OCI-LY3 (cell line): ENCODE results near the gene YWHAB.

Source experiments
- H2AFZ ChIP-seq: fragments of 200-600, 300-600 bp; shearing (Covaris generic); 2 replicates; pipeline ENCODE4 v1.6.0; 2014; ENCODE audit warnings: antibody characterized with exemption, low read depth, low read length
- H3K27ac ChIP-seq: fragments of 200-600, 300-600 bp; sonication (generic); 2 replicates; pipeline ENCODE4 v1.5.1; 2014; ENCODE audit warnings: mild to moderate bottlenecking, low read length, moderate library complexity, mixed read lengths
- H3K27me3 ChIP-seq: fragments of 200-600, 300-600 bp; sonication (generic); 2 replicates; pipeline ENCODE4 v1.6.1; 2014; ENCODE audit warnings: low read depth, low read length, mixed read lengths
- H3K36me3 ChIP-seq: fragments of 200-600, 300-600 bp; sonication (generic); replicated peaks from 2 replicates; pipeline ENCODE3; 2014; ENCODE audit warnings: low read depth, low read length, mixed read lengths
- H3K4me1 ChIP-seq: fragments of 300-600, 200-600 bp; sonication (generic); 2 replicates; pipeline ENCODE4 v1.6.1; 2014; ENCODE audit warnings: low read length, mixed read lengths
- H3K4me2 ChIP-seq: fragments of 200-600, 300-600 bp; sonication (generic); 2 replicates; pipeline ENCODE4 v1.6.1; 2014; ENCODE audit warnings: low read length, mixed read lengths
- H3K4me3 ChIP-seq: fragments of 300-600, 200-600 bp; sonication (generic); 2 replicates; pipeline ENCODE4 v1.5.1; 2014; ENCODE audit warnings: antibody characterized with exemption, mild to moderate bottlenecking, low read length, moderate library complexity
- H3K79me2 ChIP-seq: fragments of 300-600, 200-600 bp; shearing (Covaris generic); 2 replicates; pipeline ENCODE4 v1.6.1; 2014; ENCODE audit warnings: mild to moderate bottlenecking, low read length, mixed read lengths
- H3K9ac ChIP-seq: fragments of 300-600, 200-600 bp; shearing (Covaris generic); 2 replicates; pipeline ENCODE4 v1.6.0; 2014; ENCODE audit warnings: mild to moderate bottlenecking, low read length, moderate library complexity
- H3K9me3 ChIP-seq: fragments of 200-600, 300-600 bp; shearing (Covaris generic); 2 replicates; pipeline ENCODE4 v1.6.1; 2014; ENCODE audit warnings: low read length, mixed read lengths; ENCODE audit not compliant: insufficient read depth
- H4K20me1 ChIP-seq: fragments of 200-600, 300-600 bp; sonication (generic); 2 replicates; pipeline ENCODE4 v1.6.1; 2016; ENCODE audit warnings: low read length, mixed read lengths; ENCODE audit not compliant: insufficient read depth
- CTCF ChIP-seq: fragments of 200-600, 300-600 bp; sonication (generic); IDR thresholded peaks from 2 replicates; pipeline ENCODE4 v1.5.1; 2014; ENCODE audit warnings: antibody characterized with exemption, low read length, low read depth
- EZH2phosphoT487 ChIP-seq: fragments of 200-600 bp; shearing (Covaris generic); IDR thresholded peaks from 2 replicates; pipeline ENCODE4 v1.6.1; 2018; ENCODE audit warnings: antibody characterized with exemption, mixed run types, low read depth

Gene YWHAB

GRCh38 chr20:44910690-44911262 is 25.3 kb downstream of the YWHAB start:
- no peak for TF ChIP-seq CTCF
- TF ChIP-seq EZH2phosphoT487, result no peak
- Histone ChIP-seq H3K4me1 (peaks cover 13% of the 10 kb centered on the region; the same call in 1 of the 2 replicates), H3K36me3 (peaks cover 40% of the 10 kb centered on the region), H3K27ac (no peak overlapping the region), H3K9me3 (no peaks in the 10 kb centered on the region), H3K27me3 (no peaks in the 10 kb centered on the region), H2AFZ (peak overlapping the region; percentile 61; the same call in 1 of the 2 replicates), H3K4me3 (peak overlapping the region; percentile 79), H3K9ac (peak overlapping the region; percentile 62), H3K4me2 (peak overlapping the region; percentile 94), H3K79me2 (peaks cover 7% of the 10 kb centered on the region; the same call in 1 of the 2 replicates), H4K20me1 (no peaks in the 10 kb centered on the region; the same call in 1 of the 2 replicates)

GRCh38 chr20:44911264-44911921 is 25.9 kb downstream of the YWHAB start:
- peaks cover 7% of the 10 kb centered on the region; the same call in 1 of the 2 replicates for H3K79me2 ChIP-seq
- H2AFZ ChIP-seq, result no peak overlapping the region
- no peaks in the 10 kb centered on the region for H3K9me3 ChIP-seq
- peak overlapping the region; percentile 94 for H3K4me2 ChIP-seq
- peak overlapping the region; percentile 49 for H3K4me3 ChIP-seq
- no peaks in the 10 kb centered on the region for H3K27me3 ChIP-seq
- no peaks in the 10 kb centered on the region; the same call in 1 of the 2 replicates for H4K20me1 ChIP-seq
- H3K4me1 ChIP-seq, result peaks cover 13% of the 10 kb centered on the region; the same call in 1 of the 2 replicates
- peaks cover 34% of the 10 kb centered on the region for H3K36me3 ChIP-seq
- peak; percentile 85 for TF ChIP-seq CTCF
- TF ChIP-seq EZH2phosphoT487, result no peak
- no peak overlapping the region for H3K27ac ChIP-seq
- H3K9ac ChIP-seq, result no peak overlapping the region

GRCh38 chr20:44912189-44912588 is 26.7 kb downstream of the YWHAB start:
- Histone ChIP-seq H3K79me2 (peaks cover 7% of the 10 kb centered on the region; the same call in 1 of the 2 replicates), H3K4me3 (no peak overlapping the region), H3K4me2 (no peak overlapping the region), H3K9ac (no peak overlapping the region), H3K9me3 (no peaks in the 10 kb centered on the region), H3K36me3 (peaks cover 27% of the 10 kb centered on the region), H2AFZ (no peak overlapping the region), H4K20me1 (no peaks in the 10 kb centered on the region; the same call in 1 of the 2 replicates), H3K27me3 (no peaks in the 10 kb centered on the region), H3K27ac (no peak overlapping the region), H3K4me1 (peaks cover 13% of the 10 kb centered on the region; the same call in 1 of the 2 replicates)
- TF ChIP-seq CTCF (no peak), EZH2phosphoT487 (no peak)

GRCh38 chr20:44914924-44915323 is 29.4 kb downstream of the YWHAB start:
- H3K4me3 ChIP-seq, result no peak overlapping the region
- no peak overlapping the region for H3K27ac ChIP-seq
- no peak overlapping the region for H3K4me2 ChIP-seq
- H3K79me2 ChIP-seq, result peaks cover 7% of the 10 kb centered on the region; the same call in 1 of the 2 replicates
- H2AFZ ChIP-seq, result no peak overlapping the region
- H3K36me3 ChIP-seq, result peaks cover 21% of the 10 kb centered on the region
- H3K9ac ChIP-seq, result no peak overlapping the region
- peaks cover 7% of the 10 kb centered on the region; the same call in 1 of the 2 replicates for H3K4me1 ChIP-seq
- no peaks in the 10 kb centered on the region for H3K27me3 ChIP-seq
- H4K20me1 ChIP-seq, result no peaks in the 10 kb centered on the region; the same call in 1 of the 2 replicates
- TF ChIP-seq CTCF (no peak), EZH2phosphoT487 (no peak)
- H3K9me3 ChIP-seq, result no peaks in the 10 kb centered on the region
